ENCODE data around the gene C3orf20.
"Not testable (repeated sequence)": the region's sequence is repeated elsewhere in the genome, so short reads cannot be mapped to it uniquely, and the experiment has no call there.

C3orf20 gene

DNA sequence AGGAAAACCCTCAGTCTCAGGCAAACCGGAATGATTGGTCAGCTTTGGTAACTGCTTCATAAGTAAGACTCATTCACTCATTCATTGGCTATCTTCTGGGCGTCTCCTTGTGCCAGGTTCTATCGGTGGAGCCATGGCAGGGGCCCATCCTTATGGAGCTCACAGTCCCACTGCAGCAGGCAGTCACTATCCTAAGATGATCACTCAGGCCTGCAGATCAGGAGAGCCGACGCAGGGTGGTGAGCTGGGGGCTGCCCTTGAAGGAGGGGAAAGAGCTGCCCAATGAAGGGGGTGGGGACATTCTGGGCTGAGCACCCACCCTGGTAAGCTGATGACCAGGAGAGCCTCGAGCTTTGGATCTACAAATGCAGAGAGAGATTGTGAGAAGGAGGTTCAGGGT is 123.3 kb downstream of the C3orf20 start:
- no peak for DNase-seq (ENCODE audit: low spot score)

- no peak for DNase-seq (ENCODE audit: low spot score)
These were observed 124.2 kb downstream of the C3orf20 start for GRCh38 chr3:14799146-14799545.

DNA sequence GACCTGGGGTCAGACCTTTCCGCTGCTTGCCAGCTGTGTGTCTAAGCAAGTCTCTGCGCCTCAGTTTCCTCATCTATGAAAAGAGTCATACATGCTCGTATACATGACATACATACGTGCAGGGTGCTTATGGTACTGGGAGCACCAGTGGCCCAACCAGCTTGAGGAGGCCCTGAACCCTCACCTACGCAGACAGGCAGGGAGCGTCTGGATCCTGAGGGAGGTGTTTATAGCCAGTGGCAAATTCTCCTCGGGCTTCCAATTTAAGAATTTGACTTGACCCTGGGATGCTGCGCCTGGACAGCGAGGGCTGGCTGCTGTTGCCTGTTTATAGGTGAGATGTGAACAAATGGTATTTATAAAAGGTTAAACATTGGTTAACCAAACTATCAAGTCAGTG is 126.1 kb downstream of the C3orf20 start:
- no peak for DNase-seq (ENCODE audit: low spot score)

- no peak for DNase-seq (ENCODE audit: low spot score)
These were observed 126.9 kb downstream of the C3orf20 start for GRCh38 chr3:14801668-14802380.

DNA sequence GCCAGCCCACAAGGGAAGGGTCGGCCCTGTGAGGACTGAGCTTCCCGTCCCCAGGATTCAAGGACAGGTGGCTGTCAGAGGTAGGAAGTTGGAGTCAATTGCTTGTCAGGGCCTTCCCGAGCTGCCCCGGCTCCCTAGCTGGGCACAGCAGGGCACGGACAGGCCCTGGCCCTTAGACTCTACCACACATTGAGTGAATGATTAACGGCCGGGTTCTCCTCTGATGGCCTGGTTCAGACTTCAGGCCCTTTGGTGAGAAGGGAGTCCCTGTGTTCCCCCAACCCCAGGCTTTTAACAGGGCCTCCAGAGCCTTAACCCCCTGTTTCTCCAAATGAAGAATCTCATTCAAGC is 127.4 kb downstream of the C3orf20 start:
- no peak for DNase-seq (ENCODE audit: low spot score)

DNA sequence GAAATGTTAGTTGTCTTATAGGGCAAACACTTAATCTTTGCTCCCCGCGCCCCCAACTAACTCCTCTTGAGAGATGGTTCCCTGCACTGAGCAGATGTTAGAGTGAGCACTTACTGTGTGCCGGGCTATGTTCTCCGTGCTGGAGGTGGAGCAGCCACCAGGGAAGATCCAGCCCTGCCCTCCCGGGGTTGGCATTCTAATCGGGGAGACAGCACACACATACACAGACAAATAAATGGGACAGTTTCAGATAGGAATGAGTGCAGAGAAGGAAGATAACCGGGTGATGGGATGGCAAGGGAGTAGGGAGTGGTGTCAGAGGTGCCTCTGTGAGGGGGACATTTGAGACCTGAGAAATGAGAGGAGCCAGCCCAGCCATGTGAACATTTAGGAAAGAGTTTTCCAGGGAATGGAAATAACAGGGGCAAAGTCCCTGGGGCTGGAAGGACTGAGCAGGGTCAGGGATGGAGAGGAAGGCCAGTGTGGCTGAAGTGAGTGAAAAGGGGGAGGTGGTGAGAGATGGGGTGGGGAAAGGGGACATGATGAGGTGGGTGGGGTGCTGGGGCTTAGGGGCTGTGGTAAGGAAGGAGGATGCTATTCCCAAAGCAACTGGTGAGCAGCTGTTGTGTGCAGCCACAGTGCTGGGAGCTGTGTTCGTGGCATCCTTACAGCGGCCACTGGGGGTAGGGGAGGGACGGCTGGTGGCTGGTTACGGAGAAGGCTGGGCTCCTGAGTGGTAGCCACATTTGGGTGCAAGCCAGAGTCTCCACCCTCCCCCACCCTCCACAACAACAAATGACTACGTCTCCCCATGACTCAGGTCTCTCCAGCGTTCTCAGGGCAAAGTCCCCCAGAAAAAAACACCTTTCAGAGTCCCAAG is 128.4 kb downstream of the C3orf20 start:
- DNase-seq (ENCODE audit: low spot score): no peak

- DNase-seq (ENCODE audit: low spot score): no peak
These were observed 129.3 kb downstream of the C3orf20 start for GRCh38 chr3:14803981-14804834.

DNA sequence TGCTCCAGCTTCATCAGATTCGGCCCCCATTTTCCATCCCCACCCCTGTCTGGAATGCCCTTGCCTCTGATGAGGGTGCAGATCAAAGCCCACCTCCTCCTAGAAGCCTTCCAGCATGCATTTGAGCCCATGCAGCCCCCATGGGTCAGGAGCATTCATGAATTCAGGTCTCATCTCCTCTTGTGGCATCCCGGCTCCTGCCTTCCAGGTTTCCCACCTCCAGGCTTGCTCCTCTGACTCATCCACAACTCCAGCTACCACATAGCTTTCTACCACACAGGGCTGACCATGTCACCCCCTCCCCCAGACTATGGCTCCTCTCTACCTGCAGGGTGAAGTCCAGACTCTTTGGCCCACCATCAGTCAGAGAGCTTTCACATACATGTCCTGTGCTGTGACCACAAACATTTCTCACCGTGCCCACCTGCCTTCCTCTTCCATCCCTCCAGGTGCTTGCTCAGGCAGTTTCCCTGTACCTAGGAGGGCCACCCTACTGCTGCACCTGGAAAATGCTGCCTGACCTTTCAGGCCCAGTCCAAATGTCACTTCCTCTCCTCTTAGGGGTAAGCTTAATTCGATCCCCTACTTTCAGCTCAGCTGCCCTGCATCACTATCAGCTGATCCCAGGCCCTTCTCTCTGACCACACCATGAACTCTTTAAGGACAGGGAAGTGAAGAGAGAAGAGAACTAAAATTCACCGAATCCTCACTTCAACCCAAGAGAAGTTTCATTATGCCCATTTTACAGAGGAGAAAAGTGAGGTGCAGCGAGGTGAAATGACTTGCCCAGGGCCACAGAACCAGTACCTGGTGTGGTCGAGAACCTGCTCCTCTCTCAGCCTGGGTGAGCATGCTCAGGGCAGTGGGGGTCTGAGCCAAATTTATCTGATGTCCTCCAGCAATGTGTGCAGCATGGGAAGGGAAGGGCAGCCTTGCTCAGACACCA is 130.2 kb downstream of the C3orf20 start:
- no peak for DNase-seq (ENCODE audit: low spot score)

DNA sequence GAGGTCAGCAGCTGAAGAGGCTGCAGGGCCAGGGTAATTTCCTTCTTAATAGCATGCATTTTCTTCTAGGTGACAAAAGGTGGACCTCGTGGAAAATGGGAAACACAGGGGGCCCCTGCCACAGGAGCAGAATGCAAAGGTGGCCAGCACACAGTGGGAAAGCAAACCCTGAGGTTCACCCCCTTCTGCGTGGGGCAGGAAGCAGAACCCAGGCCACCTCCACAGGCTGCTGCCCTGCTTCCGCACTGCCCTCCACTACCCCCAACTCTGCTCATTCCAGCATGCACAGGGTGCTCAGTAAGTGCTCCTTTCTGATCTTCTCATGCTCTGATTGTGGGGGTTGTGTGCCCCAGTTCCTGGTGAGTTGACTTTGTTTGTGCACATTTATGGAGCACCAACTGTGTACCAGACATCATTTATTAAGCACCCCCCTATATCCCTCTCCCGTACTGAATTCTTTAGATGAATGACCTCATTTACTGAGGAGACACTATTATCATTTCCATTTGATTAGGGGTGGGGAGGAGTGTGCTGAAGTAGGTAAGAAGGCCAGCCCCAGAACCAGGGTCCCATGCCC is 131.1 kb downstream of the C3orf20 start:
- DNase-seq (ENCODE audit: low spot score): no peak

DNA sequence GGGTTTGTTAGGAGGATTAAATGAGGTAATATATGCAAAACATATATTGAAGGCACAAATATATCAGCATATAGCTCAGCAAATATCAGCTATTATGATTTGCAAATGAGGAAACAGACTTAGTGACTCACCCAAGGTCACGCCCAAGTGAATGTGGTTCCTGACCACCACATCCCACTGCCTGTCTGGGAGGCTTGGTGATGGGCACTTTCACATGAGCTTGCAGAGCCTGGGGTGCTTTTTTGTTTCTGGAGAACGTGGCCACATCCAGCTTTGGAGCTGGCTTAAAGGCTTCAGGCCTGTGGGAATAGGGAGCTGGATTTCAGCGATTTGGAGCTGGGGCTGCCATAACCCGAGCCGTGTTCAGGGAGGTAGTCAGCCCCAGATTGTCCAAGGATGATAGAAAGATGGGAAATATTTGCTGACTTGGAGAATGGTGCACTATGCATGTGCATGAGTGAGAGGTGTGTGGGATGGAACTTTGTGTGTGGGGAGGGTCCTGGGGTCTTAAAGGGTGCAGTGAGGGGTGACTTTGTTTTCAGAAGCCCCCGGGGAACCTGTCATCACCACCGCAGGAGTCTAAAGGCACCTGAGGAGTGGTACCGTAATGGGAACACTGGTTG is 131.8 kb downstream of the C3orf20 start:
- DNase-seq (ENCODE audit: low spot score): no peak

DNA sequence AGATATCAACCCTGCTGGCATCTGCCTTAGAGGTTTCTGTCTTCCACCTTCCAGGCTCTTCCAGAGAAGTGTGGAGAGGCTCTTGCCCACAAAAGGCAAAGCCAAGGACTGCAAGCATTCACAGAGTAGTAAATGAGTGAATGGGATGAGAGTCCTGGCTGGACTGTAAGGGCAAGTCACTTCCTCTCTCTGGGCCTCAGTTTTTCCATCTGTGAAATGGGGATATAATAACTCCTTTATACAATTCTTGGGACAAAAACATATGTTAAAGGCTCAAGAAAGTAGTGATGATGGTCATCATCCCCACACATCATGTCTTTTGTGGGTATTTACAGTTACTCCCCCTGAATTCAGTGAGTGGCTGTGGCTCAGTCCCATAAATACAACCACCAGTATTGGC is 133.1 kb downstream of the C3orf20 start:
- DNase-seq (ENCODE audit: low spot score): no peak

- DNase-seq (ENCODE audit: low spot score): no peak
These were observed 133.7 kb downstream of the C3orf20 start for GRCh38 chr3:14808502-14809266.

DNA sequence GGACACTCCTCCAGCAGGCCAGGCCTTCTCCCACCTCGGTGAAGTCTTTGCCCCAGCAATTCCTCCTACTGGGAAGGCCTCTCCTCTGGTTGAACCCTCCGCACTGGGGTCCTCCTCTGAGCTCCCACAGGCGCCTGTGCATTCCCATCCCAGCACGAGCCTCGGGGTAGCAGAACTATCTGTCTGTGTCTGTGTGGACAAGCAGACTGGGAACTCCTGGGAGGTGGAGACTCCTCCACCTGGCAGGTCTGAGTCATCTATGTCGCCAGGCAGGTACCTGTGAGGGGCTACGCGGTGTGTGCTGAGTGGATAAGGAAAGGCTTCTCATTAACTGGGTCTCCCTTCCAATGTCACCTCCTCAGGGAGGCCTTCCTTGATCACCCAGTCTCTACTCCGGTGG is 134.7 kb downstream of the C3orf20 start:
- DNase-seq (ENCODE audit: low spot score): not testable (repeated sequence)

GRCh38 chr3:14810070-14810791 is 135.3 kb downstream of the C3orf20 start:
- no peak for DNase-seq (ENCODE audit: low spot score)

DNA sequence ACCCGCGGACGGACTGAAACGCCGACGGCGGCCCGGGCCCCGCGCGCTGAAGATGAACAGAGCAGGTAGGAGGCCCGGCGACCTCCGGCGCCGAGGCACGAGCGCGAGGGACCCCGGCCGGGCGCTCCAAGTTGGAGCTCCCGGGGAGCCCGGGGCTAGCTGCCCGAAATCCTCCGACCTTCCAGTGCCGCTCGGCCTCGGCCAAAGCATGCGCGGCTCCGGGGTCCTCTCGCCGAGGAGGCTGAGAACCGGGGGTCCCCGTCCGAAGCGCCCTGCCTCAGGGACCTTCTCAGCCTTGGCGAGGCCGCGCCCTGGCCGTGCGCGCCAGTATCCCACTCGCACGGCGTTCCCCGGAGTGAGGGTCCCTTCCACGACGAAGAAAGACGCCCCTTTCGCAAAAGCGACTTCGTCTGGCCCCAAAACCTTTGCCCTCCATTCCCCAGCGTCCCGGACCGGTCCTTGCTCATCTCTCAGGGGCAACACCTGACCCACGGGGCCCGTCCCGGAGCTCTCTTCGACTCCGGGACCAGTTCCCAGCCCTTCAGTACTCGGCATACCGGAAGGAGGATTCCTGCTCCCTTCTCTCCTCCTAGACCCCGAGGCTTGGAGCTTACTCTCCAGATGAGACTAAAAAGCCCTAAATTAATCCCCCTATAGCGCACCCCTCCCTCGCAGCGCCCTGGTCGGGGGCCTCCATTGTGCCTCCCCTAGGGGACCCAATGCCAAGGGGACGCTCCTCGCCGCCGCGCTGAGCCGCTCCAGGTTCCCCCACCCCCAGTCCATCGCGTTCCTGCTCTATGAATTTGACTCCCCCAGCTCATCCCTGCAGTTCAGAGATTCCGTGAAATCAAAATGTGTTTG is 136.1 kb downstream of the C3orf20 start:
- DNase-seq (ENCODE audit: low spot score): no peak

- no peak for DNase-seq (ENCODE audit: low spot score)
These were observed 136.7 kb downstream of the C3orf20 start for GRCh38 chr3:14811684-14812083.

DNA sequence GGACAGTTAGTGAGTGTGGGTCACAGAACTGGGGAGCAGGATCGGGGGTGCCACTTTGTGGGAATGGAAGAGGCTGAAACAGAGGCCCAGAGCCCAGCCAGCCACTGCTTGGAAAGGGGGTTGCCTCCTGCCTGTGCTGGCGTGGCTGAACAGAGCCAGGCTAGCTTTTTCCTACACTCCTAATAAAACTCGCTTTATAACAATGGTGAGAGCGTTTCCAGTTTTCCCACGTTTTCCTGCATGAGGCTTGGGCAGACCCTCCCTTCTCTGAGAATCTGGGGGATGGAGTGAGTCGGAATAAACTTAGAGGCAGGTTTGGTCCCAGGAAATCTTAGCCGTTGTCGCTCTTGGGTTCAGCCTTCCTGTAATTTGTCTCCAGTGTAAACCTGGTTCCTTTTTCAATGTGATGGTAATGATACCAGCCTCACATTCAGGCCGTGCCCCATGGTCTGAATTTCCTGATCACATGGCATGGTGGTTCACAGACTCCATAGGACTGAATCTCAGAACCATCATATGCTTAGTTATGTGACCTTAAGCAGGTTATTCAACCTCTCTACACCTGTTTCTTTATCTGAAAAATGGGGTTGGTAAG is 137.4 kb downstream of the C3orf20 start:
- no peak for DNase-seq (ENCODE audit: low spot score)

DNA sequence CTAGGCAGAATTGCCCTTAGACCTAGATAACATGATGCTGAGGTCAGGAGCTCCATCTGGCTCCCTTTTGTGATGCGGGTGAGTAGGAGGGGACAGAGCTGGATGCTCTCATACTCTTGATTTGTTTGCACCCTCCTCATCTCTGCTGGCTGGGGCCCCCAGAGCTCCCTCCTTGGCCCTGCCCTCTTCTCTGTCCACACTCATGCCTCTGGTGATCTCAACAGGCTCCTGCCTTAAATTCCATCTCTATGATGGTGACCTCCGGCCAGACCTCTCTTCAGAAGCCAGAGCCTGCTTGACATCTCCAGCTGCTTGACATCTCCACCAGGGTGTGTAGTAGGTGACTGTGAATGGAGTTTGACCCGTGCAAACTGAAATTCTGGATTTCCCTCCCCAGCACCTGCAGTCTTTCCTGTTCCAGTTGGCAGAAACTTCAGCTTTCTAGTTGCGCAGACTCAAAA is 139.5 kb downstream of the C3orf20 start:
- no peak for DNase-seq (ENCODE audit: low spot score)
